HFFc6 (cell line): ENCODE measurements around the gene ZER1. TPM values are rescaled to one million over a fixed set of nuclear protein-coding genes. Genes with fewer than 3 reads are reported as not detected.

Experiments
- DNase-seq: peaks from one replicate; pipeline ENCODE4 v3.0.0-alpha.2; 2018
- H3K27ac Mint-ChIP-seq: 2 replicates; pipeline ENCODE4 v1.8.0; 2020; ENCODE audit warnings: mild to moderate bottlenecking, mixed read lengths
- H3K27me3 Mint-ChIP-seq: 2 replicates; pipeline ENCODE4 v1.8.0; 2021; ENCODE audit warnings: mild to moderate bottlenecking, moderate library complexity, mixed read lengths; ENCODE audit not compliant: insufficient read depth
- H3K36me3 Mint-ChIP-seq: 2 replicates; pipeline ENCODE4 v1.8.0; 2021; ENCODE audit warnings: low read depth, mixed read lengths
- H3K4me1 Mint-ChIP-seq: 2 replicates; pipeline ENCODE4 v1.8.0; 2020; ENCODE audit warnings: low read depth, mixed read lengths
- H3K4me3 Mint-ChIP-seq: 2 replicates; pipeline ENCODE4 v1.8.0; 2020; ENCODE audit warnings: mild to moderate bottlenecking, moderate library complexity, mixed read lengths
- H3K9me3 Mint-ChIP-seq: 2 replicates; pipeline ENCODE4 v1.8.0; 2020; ENCODE audit warnings: mild to moderate bottlenecking, mixed read lengths
- total RNA-seq, 6 experiments: library from RNA; stranded (reverse); fragmentation: NEBNext Ultra II Directional; extraction: Animal tissue kit (Norgen Biotek cat#: 25700); gene quantifications; 2 replicates in 1 of 6; 3 replicates in 5 of 6; pipeline ENCODE4 v1.2.3, GENCODE V29; 2021
- TF ChIP-seq, protein P1 (sequence below): fragments of 200-600 bp; sonication (generic); IDR thresholded peaks from 2 replicates; pipeline ENCODE4 v1.5.0; 2021; ENCODE audit warnings: antibody characterized with exemption, mild to moderate bottlenecking

Gene ZER1
- total RNA-seq, 6 experiments from 2014 or later, result 32.5 to 47.6 (median 37.8) TPM

DNA sequence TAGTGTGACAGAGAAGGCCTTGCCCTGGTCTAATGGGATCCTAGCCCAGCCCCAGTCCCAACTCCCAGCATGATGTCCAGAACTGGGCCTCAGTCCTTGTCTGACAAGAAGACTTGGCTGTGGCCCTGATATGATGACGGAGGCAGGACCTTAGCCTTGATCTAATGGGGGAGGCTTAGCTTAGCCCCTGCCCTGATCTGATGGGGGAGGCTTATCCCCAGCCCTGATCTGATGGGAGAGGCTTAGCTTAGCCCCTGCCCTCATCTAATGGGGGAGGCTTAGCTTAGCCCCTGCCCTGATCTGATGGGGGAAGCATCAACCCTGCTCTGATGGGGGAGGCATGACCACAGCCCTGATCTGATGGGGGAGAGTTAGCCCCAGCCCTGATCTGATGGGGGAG lies 65.7 kb downstream of the ZER1 start:
- Mint-ChIP-seq H3K27ac (no peak overlapping the region), H3K36me3 (no peaks in the 10 kb centered on the region), H3K4me1 (no peaks in the 10 kb centered on the region), H3K9me3 (no peaks in the 10 kb centered on the region), H3K4me3 (no peak overlapping the region), H3K27me3 (peaks cover 1% of the 10 kb centered on the region; the same call in 1 of the 2 replicates)
- TF ChIP-seq, protein P1, sequence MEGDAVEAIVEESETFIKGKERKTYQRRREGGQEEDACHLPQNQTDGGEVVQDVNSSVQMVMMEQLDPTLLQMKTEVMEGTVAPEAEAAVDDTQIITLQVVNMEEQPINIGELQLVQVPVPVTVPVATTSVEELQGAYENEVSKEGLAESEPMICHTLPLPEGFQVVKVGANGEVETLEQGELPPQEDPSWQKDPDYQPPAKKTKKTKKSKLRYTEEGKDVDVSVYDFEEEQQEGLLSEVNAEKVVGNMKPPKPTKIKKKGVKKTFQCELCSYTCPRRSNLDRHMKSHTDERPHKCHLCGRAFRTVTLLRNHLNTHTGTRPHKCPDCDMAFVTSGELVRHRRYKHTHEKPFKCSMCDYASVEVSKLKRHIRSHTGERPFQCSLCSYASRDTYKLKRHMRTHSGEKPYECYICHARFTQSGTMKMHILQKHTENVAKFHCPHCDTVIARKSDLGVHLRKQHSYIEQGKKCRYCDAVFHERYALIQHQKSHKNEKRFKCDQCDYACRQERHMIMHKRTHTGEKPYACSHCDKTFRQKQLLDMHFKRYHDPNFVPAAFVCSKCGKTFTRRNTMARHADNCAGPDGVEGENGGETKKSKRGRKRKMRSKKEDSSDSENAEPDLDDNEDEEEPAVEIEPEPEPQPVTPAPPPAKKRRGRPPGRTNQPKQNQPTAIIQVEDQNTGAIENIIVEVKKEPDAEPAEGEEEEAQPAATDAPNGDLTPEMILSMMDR, result no peak
- no peak for DNase-seq

DNA sequence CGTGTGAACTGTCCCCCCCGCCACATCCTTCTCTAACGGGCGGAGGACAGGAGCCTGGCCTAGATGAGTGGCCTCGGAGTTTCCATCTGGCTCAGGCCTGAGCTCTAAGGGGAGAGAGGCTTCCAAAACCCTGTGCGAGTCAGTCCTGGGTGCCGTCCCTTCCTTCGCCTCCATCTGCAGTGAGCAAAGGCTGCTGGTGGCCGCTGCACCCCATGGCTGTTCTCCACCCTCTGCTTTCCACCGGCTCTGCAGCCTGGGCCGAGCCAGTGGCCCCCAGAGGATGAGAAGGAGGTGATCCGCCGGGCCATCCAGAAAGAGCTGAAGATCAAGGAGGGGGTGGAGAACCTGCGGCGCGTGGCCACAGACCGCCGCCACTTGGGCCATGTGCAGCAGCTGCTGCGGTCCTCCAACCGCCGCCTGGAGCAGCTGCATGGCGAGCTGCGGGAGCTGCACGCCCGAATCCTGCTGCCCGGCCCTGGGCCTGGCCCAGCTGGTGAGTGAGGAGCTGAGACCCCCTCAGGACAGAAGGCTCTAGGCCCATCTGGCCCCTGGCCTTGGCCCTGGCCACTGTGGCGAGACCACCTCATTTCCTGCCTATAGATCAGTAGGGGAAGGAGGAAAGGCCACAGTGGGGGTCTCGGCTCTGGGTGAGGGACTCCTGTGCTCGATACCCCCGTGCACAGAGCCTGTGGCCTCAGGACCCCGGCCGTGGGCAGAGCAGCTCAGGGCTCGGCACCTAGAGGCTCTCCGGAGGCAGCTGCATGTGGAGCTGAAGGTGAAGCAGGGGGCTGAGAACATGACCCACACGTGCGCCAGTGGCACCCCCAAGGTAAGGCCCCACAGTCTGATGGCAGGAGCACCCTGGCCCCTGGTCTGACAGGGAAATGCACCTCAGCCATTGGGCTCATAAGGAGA lies 66.4 kb downstream of the ZER1 start:
- Mint-ChIP-seq H3K4me1 (no peaks in the 10 kb centered on the region), H3K4me3 (no peak overlapping the region), H3K36me3 (no peaks in the 10 kb centered on the region), H3K27ac (no peak overlapping the region), H3K27me3 (peaks cover 1% of the 10 kb centered on the region; the same call in 1 of the 2 replicates), H3K9me3 (no peaks in the 10 kb centered on the region)
- TF ChIP-seq, protein P1, result no peak
- DNase-seq, result no peak

DNA sequence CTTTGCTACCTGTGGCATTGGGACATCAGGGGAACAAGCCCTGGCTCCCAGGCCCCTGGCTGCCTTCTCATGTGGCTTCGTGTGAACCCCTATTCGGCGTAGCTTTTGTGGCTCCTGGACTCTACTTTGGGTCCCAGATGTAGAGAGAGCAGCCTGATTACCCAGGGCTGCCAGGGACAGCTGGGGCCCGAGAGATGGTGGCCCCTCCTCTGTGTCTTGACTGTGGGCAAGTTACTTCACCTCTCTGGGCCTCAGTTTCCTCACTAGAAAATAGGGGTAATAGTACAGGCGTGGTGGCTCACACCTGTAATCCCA lies 67.4 kb downstream of the ZER1 start:
- no peak overlapping the region for H3K4me3 Mint-ChIP-seq

DNA sequence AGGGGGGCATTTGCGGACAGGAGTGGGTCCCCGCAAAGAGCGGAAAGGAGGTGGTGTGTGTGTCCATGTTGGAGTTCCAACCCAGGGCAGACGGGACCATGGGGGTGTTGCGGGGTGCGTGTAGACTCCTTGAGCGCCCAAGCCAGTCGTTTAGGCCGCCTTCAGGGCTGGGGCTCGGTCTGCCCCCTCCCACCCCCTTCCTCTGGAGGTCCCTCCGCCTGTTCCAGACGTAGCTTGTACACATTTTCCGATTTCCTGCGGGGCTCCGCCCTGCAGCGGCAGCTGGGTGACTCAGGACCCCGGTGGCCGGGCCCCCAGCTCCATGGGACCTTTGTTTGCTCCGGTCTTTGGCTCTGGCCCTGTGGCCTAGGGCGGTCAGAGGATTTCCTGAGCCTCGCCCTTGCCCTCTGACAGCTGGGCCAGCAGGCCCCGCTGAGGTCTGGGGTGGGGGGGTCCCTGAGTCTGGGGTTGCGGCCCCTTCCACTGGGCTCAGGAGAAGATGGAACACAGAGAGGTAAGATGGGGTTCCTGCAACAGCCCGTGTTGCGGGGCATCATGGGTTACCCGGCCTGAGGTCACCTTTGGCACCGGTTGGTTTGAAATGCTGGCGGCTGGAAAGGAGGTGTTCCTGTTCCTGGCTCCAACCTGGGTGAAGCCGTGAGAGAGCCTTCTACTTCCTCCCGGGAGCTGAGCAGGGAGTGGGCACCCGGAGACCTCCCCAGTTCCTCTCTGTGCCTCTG lies 67.9 kb downstream of the ZER1 start:
- Mint-ChIP-seq H3K27ac (no peak overlapping the region), H3K27me3 (peaks cover 1% of the 10 kb centered on the region; the same call in 1 of the 2 replicates), H3K36me3 (no peaks in the 10 kb centered on the region), H3K4me1 (no peaks in the 10 kb centered on the region), H3K9me3 (no peaks in the 10 kb centered on the region), H3K4me3 (peak overlapping the region; percentile 80; the same call in 1 of the 2 replicates)
- TF ChIP-seq, protein P1, result no peak
- no peak for DNase-seq

More for the DNA sequence above, 67.4 kb downstream of the ZER1 start:
- Mint-ChIP-seq H3K4me1 (no peaks in the 10 kb centered on the region), H3K27me3 (peaks cover 1% of the 10 kb centered on the region; the same call in 1 of the 2 replicates), H3K9me3 (no peaks in the 10 kb centered on the region), H3K27ac (no peak overlapping the region), H3K36me3 (no peaks in the 10 kb centered on the region)
- DNase-seq, result no peak
- TF ChIP-seq, protein P1, result no peak

DNA sequence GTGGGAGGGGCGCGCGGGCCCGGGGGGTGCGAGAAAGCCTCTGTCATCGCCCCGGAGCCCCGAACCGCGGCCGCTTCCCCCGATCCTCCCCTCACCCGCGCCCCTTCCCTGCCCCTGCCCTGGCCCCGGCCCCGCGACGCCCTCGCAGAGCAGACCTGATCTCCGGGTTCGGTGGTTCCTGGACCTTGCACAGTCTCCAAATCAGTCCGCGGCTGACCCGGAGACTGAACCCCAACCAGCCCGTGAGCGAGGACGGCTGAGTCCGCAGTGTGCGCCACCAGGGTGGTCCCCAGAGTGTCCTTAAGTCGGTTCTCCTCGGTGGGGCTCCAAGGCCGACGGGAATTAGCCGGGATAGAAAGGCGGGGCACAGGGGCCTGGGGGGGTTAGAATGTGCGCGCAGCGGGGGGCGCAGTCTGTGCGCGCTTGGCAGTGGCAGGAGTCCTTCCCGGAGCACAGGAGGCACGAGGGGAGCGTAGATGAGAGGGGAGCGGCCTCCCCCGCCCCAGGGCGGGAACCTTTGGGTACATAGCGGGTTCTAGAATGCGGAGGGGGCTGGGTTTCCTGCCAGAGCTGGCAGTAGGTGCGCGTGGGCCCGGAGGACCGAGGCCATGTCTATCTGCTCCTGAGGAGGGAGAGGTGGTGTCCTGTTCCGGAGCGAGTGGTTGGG lies 68.6 kb downstream of the ZER1 start:
- H3K4me1 Mint-ChIP-seq, result no peaks in the 10 kb centered on the region
- H3K4me3 Mint-ChIP-seq, result peak overlapping the region; percentile 80
- H3K27ac Mint-ChIP-seq, result peak overlapping the region; percentile 43
- no peaks in the 10 kb centered on the region for H3K36me3 Mint-ChIP-seq
- H3K27me3 Mint-ChIP-seq, result peaks cover 1% of the 10 kb centered on the region; the same call in 1 of the 2 replicates
- no peak for DNase-seq
- TF ChIP-seq, protein P1, result no peak
- no peaks in the 10 kb centered on the region for H3K9me3 Mint-ChIP-seq
